Measurements from ENCODE around the gene USP22.

- TF ChIP-seq CTCF (conservative IDR thresholded peaks at IDR 0.05): no peak
- TF ChIP-seq ZFX (IDR thresholded peaks at IDR 0.05): no peak
Observed at GRCh38 chr17:21008992-21009671, 33.7 kb downstream of the USP22 start.

Measured in C4-2B (cell line).